Vagina (tissue), 2 donors: Measurements from ENCODE around the gene RALGAPA1. TPM values are rescaled to one million over a fixed set of nuclear protein-coding genes. Genes with fewer than 3 reads are reported as not detected.
"Not testable (repeated sequence)": the region's sequence is repeated elsewhere in the genome, so short reads cannot be mapped to it uniquely, and the experiment has no call there.

Experiments
- DNase-seq, 2 donors: peaks; one replicate each; pipeline ENCODE4 v3.0.0-alpha.2; 2017; ENCODE audit errors: extremely low spot score in 2 of 2
- H3K27ac ChIP-seq: fragments of 200-600 bp; sonication (generic); one replicate; pipeline ENCODE4 v1.5.1; 2019
- H3K27me3 ChIP-seq: fragments of 200-600 bp; sonication (generic); one replicate; pipeline ENCODE4 v1.5.1; 2019
- H3K36me3 ChIP-seq, 2 donors: fragments of 200-600 bp; sonication (generic); one replicate each; pipeline ENCODE4 v1.5.1; 2017 to 2019
- H3K4me1 ChIP-seq: fragments of 200-600 bp; sonication (generic); one replicate; pipeline ENCODE4 v1.5.1; 2019
- H3K4me3 ChIP-seq, 2 donors: fragments of 200-600 bp; sonication (generic); 1 replicate in 1 of 2; 2 replicates in 1 of 2; pipeline ENCODE4 v1.5.1; 2016 to 2019
- H3K9me3 ChIP-seq: fragments of 200-600 bp; sonication (generic); one replicate; pipeline ENCODE4 v1.5.1; 2019
- POLR2A ChIP-seq, 2 donors: fragments of 450-650 bp; IDR thresholded peaks; one replicate each; pipeline ENCODE4 v1.6.1; 2017; ENCODE audit warnings: antibody characterized with exemption in 2 of 2, mild to moderate bottlenecking in 2 of 2, moderate library complexity in 2 of 2
- POLR2AphosphoS5 ChIP-seq, 2 donors: sonication (generic); formaldehyde crosslinking; IDR thresholded peaks; one replicate each; pipeline ENCODE4 v1.9.0; 2017; ENCODE audit warnings: antibody characterized with exemption in 2 of 2, mild to moderate bottlenecking in 2 of 2, low read depth in 1 of 2; ENCODE audit not compliant: insufficient read depth in 1 of 2
- intact Hi-C: fragments of 100-400 bp; cut with DNase I; formaldehyde crosslinking; loops from one replicate; pipeline ENCODE4 v1.15.1; 2023
- total RNA-seq: library from RNA; depleted of rRNA; stranded (reverse); fragments of >200 nt; gene quantifications from one replicate; pipeline ENCODE4 v1.2.3, GENCODE V29; 2016
- TF ChIP-seq, protein P1 (sequence below), 3 experiments: fragments of 450-650 bp in 2 of 3; fragments of 200-600 bp in 1 of 3; sonication (generic) in 1 of 3; IDR thresholded peaks; one replicate each; pipeline ENCODE4 v1.5.1; 2017 to 2019; ENCODE audit warnings: antibody characterized with exemption in 3 of 3, mild to moderate bottlenecking in 2 of 3, moderate library complexity in 2 of 3

Gene RALGAPA1
- total RNA-seq, 1 donor from 2014 or later, result 77.8 TPM

DNA sequence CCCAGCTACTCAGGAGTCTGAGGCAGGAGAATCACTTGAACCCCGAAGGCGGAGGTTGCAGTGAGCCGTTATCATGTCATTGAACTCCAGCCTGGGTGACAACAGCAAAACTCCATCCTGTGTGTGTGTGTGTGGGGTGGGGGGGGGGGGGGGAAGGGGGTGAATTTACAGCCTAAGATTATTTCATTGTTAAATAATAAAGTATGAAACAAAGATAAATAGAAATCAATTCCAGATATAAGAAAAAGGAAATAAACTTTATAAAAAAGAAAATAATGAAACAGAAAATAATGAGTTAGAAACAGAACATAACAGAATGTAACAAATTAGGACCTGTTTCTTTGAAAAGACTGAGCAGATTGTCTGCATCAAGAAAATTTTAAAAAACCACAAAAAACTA is 191.6 kb downstream of the RALGAPA1 start:
- Histone ChIP-seq H3K4me1 (no peaks in the 10 kb centered on the region), H3K36me3 (peaks cover 0 to 21% of the 10 kb centered on the region in 2 donors), H3K9me3 (peaks cover 5% of the 10 kb centered on the region), H3K4me3 (no peak overlapping the region), H3K27me3 (no peaks in the 10 kb centered on the region), H3K27ac (no peak overlapping the region)
- TF ChIP-seq POLR2A (IDR thresholded peaks at IDR 0.05) (no peak), POLR2AphosphoS5 (IDR thresholded peaks at IDR 0.05; ENCODE audit: insufficient read depth in 1 of 2, low read depth in 1 of 2) (no peak)
- TF ChIP-seq, protein P1, sequence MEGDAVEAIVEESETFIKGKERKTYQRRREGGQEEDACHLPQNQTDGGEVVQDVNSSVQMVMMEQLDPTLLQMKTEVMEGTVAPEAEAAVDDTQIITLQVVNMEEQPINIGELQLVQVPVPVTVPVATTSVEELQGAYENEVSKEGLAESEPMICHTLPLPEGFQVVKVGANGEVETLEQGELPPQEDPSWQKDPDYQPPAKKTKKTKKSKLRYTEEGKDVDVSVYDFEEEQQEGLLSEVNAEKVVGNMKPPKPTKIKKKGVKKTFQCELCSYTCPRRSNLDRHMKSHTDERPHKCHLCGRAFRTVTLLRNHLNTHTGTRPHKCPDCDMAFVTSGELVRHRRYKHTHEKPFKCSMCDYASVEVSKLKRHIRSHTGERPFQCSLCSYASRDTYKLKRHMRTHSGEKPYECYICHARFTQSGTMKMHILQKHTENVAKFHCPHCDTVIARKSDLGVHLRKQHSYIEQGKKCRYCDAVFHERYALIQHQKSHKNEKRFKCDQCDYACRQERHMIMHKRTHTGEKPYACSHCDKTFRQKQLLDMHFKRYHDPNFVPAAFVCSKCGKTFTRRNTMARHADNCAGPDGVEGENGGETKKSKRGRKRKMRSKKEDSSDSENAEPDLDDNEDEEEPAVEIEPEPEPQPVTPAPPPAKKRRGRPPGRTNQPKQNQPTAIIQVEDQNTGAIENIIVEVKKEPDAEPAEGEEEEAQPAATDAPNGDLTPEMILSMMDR (IDR thresholded peaks at IDR 0.05), result no peak
- intact Hi-C loops, result no loop called here
- DNase-seq, result no peak

DNA sequence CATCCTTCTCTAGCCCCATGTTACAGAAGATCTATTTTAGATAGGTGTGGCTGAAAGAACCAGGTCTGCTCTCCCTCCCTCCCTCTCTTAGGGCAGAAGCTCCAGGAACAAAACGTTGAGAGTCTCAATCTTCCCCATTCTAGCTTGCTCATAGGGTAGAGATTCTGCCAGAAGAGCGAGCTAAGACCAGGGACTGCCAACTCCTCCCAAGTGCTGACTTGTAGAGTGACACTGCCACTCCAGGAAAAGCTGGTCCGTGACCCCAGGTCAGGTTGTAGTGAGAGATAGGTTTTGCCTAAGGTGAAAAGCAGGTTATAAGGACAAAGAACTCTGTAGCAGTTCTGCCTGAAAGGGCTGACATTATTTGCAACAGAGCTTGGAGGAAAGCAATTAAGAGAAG is 201.7 kb downstream of the RALGAPA1 start:
- no peak for DNase-seq
- TF ChIP-seq POLR2A (IDR thresholded peaks at IDR 0.05) (no peak), POLR2AphosphoS5 (IDR thresholded peaks at IDR 0.05; ENCODE audit: insufficient read depth in 1 of 2, low read depth in 1 of 2) (no peak)
- TF ChIP-seq, protein P1 (IDR thresholded peaks at IDR 0.05), result no peak
- Histone ChIP-seq H3K27ac (no peak overlapping the region), H3K9me3 (no peaks in the 10 kb centered on the region), H3K4me3 (no peak overlapping the region), H3K4me1 (no peaks in the 10 kb centered on the region), H3K27me3 (no peaks in the 10 kb centered on the region), H3K36me3 (peaks cover 0 to 24% of the 10 kb centered on the region in 2 donors)
- intact Hi-C loops, result no loop called here

DNA sequence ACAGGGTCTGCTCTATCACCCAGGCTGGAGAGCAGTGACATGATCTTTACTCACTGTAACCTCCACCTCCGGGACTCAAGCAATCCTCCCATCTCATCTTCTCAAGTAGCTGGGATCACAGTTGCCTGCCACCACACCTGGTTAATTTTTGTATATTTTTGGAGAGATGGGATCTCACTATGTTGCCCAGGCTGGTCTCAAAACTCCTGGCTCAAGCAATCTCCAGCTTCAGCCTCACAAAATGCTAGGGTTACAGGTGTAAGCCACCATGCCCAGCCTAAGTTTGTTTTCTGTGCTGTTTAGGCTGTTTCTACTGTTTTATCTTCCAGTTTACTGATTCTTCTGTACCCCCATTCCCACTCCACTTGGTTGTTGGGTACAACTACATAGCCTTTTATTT is 208.8 kb downstream of the RALGAPA1 start:
- Histone ChIP-seq H3K4me1 (no peaks in the 10 kb centered on the region), H3K4me3 (no peak overlapping the region), H3K27me3 (no peaks in the 10 kb centered on the region), H3K9me3 (no peaks in the 10 kb centered on the region), H3K36me3 (peaks cover 0 to 31% of the 10 kb centered on the region in 2 donors), H3K27ac (no peak overlapping the region)
- intact Hi-C loops, result no loop called here
- no peak for TF ChIP-seq POLR2AphosphoS5 (IDR thresholded peaks at IDR 0.05; ENCODE audit: insufficient read depth in 1 of 2, low read depth in 1 of 2)
- no peak for TF ChIP-seq POLR2A (IDR thresholded peaks at IDR 0.05)
- TF ChIP-seq, protein P1 (IDR thresholded peaks at IDR 0.05), result no peak
- DNase-seq, result no peak

DNA sequence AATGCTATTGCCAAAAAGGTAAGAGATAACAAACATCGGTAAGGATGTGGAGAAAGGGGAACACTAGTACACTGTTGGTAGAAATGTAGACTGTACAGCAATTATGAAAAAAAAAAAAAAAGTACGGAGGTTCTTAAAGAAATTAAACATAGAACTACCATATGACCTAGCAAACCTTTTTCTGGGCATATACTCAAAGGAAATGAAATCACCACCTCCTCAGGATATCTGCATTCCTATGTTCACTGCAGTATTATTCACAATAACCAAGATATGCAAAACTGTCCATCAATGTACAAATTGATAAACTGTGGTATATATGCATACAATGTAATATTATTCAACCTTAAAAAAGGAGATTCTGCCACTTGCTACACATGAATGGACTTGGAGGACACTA is 214.5 kb downstream of the RALGAPA1 start:
- H3K27ac ChIP-seq, result no peak overlapping the region
- H3K36me3 ChIP-seq, result peaks cover 0 to 43% of the 10 kb centered on the region in 2 donors
- intact Hi-C loops, result no loop called here
- no peaks in the 10 kb centered on the region for H3K4me1 ChIP-seq
- H3K27me3 ChIP-seq, result no peaks in the 10 kb centered on the region
- no peak for DNase-seq
- H3K9me3 ChIP-seq, result no peaks in the 10 kb centered on the region
- TF ChIP-seq POLR2AphosphoS5 (IDR thresholded peaks at IDR 0.05; ENCODE audit: insufficient read depth in 1 of 2, low read depth in 1 of 2) (no peak), POLR2A (IDR thresholded peaks at IDR 0.05) (no peak)
- TF ChIP-seq, protein P1 (IDR thresholded peaks at IDR 0.05), result no peak
- no peak overlapping the region for H3K4me3 ChIP-seq

DNA sequence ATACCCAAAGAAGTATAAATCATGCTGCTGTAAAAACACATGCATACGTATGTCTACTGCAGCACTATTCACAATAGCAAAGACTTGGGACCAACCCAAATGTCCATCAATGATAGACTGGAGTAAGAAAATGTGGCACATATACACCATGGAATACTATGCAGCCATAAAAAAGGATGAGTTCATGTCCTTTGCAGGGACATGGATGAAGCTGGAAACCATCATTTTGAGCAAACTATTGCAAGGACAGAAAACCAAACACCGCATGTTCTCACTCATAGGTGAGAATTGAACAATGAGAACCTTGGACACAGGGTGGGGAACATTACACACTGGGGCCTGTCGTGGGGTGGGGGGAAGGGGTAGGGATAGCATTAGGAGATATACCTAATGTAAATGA is 221.7 kb downstream of the RALGAPA1 start:
- intact Hi-C loops, H3K4me1 ChIP-seq: not testable (repeated sequence)
- peaks cover 0 to 22% of the 10 kb centered on the region in 2 donors for H3K36me3 ChIP-seq

DNA sequence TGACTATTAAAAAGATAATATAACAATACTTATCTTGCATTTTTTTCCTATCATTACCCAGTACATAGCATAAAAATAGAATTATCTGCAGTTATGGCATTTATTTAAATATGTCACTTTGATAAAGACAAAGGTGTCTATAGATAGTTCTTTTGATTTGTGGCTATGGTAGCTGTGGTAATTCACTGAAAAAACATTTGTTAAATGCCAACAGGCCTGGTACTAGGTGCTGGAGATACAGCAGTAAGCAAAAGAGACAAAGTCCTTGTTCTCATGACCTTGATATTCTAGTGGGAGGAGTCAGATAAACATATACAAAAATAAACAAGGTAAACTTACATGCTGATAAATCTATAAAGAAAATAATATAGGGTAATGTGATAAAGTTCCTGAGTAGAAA is 230.5 kb downstream of the RALGAPA1 start:
- no peaks in the 10 kb centered on the region for H3K9me3 ChIP-seq
- no peak overlapping the region for H3K4me3 ChIP-seq
- DNase-seq, result no peak
- intact Hi-C loops, result no loop called here
- no peaks in the 10 kb centered on the region for H3K36me3 ChIP-seq
- TF ChIP-seq, protein P1 (IDR thresholded peaks at IDR 0.05), result no peak
- TF ChIP-seq POLR2AphosphoS5 (IDR thresholded peaks at IDR 0.05; ENCODE audit: insufficient read depth in 1 of 2, low read depth in 1 of 2) (no peak), POLR2A (IDR thresholded peaks at IDR 0.05) (no peak)
- no peaks in the 10 kb centered on the region for H3K27me3 ChIP-seq
- no peaks in the 10 kb centered on the region for H3K4me1 ChIP-seq
- no peak overlapping the region for H3K27ac ChIP-seq

More for the DNA sequence above, 221.7 kb downstream of the RALGAPA1 start:
- not testable (repeated sequence) for H3K4me3 ChIP-seq, H3K27ac ChIP-seq, DNase-seq, H3K9me3 ChIP-seq, H3K27me3 ChIP-seq
